ENCODE data around the gene ASCL4.
"Not testable (repeated sequence)": the region's sequence is repeated elsewhere in the genome, so short reads cannot be mapped to it uniquely, and the experiment has no call there.

ASCL4 gene

GRCh38 chr12:107774349-107775029 is at the start of gene ASCL4:
ASCL4 (plus strand) TSS chr12:107774704; CDS start chr12:107775219, 515 bp downstream.
- no peak for DNase-seq (ENCODE audit: low read depth, low spot score)

DNA sequence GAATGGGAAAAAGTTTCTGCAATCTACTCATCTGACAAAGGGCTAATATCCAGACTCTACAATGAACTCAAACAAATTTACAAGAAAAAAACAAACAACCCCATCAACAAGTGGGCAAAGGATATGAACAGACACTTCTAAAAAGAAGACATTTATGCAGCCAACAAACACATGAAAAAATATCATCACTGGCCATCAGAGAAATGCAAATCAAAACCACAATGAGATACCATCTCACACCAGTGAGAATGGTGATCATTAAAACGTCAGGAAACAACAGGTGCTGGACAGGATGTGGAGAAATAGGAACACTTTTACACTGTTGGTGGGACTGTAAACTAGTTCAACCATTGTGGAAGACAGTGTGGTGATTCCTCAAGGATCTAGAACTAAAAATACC is 47.2 kb upstream of the ASCL4 start:
- DNase-seq (ENCODE audit: low read depth, low spot score) = not testable (repeated sequence)

DNA sequence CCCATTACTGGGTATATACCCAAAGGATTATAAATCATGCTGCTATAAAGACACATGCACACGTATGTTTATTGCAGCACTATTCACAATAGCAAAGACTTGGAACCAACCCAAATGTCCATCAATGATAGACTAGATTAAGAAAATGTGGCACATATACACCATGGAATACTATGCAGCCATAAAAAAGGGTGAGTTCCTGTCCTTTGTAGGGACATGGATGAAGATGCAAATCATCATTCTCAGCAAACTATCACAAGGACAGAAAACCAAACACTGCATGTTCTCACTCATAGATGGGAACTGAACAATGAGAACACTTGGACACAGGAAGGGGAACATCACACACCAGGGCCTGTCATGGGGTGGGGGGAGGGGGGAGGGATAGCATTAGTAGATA is 46.8 kb upstream of the ASCL4 start:
- DNase-seq (ENCODE audit: low read depth, low spot score) = not testable (repeated sequence)

DNA sequence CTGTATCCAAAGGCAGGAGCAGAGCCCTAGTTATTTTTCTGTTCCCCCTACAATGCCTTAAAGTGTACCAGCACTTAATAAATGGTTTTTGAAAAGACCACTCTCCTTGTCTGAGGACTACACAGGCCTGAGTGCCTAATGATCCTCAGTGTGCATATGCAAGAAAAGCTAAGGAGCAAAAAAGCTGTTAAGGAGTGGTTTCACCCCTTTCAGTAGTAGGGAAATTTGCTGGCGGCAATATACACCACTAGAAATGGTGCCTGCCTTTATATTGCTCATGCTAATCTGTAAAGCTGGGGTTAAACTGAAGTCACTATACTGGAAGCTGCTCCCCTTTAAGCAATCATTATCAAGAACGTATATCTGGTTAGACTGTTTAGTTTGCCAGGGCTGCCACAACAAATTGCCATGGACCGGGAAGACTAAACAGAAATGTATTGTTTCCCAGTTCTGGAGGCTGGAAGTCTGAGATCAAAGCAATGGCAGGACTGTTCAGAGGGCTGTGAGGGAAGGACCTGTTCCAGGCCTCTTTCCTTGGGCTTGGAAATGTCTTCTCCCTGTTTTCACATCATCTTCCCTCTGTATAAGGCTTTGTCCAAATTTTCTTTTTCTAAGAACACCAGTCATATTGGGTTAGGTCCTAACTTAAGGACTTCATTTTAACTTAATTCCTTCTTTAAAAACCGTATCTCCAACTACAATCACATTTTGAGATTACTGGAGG is 43.7 kb upstream of the ASCL4 start:
- no peak for DNase-seq (ENCODE audit: low read depth, low spot score)

DNA sequence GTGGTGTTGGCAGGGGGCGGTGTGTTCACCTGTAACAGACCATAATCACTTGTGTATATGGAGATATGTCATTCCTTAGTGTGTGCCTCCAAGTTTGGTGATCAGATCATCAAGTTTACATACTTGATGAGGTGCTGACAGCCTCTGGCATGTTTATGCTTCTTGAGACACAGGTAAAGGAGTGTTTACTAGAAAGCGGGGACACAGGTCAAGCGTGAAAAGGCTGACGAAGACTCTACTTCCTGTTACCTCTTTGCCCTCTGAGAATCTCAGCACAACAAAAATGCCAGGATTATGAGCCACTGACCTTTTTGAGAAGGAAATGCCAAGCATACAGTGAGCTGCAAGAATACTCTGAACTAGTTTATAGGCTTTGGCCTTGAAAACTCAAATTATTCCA is 43.1 kb upstream of the ASCL4 start:
- no peak for DNase-seq (ENCODE audit: low read depth, low spot score)

DNA sequence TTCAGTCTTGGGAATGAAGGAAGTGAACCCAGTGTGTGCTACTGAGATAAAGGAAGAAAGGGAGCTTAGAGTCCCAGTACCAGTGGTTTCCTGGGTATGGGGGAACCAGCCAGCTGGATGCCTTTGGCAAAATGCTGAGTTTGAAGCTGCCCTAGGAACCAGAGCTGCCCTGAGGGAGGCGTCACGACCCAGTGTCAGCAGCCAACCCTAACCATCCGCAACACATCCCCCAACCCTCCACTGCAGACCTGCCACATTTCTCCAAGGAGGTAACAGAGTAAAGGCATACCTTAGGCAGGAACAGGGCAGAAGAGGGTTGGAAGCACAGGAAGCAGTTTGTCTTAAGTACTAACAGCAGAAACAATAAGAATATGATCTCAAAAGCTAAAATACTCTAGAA is 42.1 kb upstream of the ASCL4 start:
- no peak for DNase-seq (ENCODE audit: low read depth, low spot score)

DNA sequence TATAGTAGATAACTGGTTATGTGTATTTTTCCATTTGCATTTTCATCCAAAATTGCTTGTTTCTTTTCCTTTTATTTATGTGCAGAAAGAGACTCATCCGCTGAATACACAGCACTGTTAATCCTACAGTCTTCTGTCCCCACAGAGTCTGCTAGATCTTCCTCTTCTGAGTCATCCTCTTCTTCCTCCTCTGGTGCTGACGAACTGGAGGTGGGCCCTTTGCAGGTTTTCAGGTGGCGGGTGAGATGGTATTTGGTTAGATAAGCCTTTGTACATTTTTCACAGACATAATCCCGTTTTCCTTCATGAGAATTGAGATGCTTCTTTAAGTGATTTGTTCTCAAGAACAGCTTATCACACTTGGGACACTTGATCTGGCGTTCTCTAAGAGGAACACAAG is 40.4 kb upstream of the ASCL4 start:
- DNase-seq (ENCODE audit: low read depth, low spot score) = no peak

GRCh38 chr12:107735763-107736162 is 38.7 kb upstream of the ASCL4 start:
- no peak for DNase-seq (ENCODE audit: low read depth, low spot score)

GRCh38 chr12:107736914-107737313 is 37.6 kb upstream of the ASCL4 start:
- no peak for DNase-seq (ENCODE audit: low read depth, low spot score)

GRCh38 chr12:107748472-107748871 is 26.0 kb upstream of the ASCL4 start:
- peak; percentile 51 for DNase-seq (ENCODE audit: low read depth, low spot score)

- DNase-seq (ENCODE audit: low read depth, low spot score) = no peak
These were observed 25.4 kb upstream of the ASCL4 start for GRCh38 chr12:107749083-107749482.

- peak; percentile 85 for DNase-seq (ENCODE audit: low read depth, low spot score)
These were observed 15.1 kb upstream of the ASCL4 start for GRCh38 chr12:107759410-107759809.

DNA sequence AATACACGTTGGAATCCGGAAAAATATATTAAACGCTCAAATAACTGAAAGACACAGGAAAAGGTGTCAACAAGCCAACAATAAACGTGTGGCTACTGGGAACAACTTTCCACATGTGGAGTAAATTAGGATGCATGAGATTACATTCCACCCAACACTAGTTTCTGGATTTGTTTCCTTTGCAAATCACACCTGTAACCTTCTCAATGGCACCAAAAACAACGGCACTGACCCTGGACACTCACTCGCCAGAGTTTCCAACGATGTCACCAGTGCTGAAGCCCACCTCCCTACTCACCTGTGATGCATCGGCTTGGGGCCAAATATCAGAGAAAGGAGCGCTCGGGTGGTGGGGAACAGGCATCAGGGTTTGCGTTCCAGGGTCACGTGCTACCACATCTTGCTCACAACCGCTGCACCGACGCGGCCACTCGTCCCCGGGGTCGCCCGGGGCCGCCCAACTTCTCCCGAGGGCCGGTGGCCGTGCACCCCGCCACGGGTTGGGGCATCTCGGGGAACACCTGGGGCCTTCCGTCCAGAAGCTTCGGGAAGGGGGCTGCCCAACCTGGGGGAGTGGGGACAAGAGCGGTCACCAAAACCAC is 14.2 kb upstream of the ASCL4 start:
- DNase-seq (ENCODE audit: low read depth, low spot score) = peak; percentile 45

DNA sequence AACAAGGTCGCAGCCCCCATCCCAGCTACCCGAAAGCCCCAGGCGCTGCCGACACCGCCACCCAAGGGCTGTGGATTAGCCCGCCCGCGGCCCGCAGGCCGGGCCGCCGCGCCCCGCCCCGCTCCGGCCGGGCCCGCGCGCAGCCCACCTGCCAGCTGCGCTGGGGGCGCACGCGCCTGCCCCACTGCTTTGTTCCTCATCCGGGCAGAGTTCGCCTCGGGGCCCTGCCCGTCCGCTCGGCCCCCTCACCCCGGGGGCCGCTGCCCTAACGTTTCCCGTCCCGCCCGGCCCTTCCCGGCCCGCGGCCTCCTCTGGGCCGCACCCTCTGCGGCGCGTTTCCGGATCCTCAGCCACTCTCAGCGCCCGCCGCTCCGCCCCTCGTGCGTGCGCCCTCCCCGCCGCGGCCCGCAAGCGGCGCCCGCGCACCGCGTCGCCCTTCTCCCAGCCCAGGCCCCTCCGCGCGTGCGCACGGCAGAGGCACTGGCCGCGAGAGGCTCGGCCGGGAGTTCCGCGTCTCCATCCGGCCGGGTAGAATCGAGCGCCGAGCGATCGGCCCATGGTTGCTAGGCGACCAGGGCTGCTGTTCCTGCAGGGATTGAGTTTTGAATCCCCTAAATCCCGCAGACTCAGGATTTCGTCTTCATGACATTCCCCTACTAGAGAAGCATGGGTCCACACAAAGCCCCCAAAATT is 13.5 kb upstream of the ASCL4 start, which contains the start of gene PRDM4:
TSS of gene PRDM4 (minus strand) at position 329 of the 693 bp plus-strand sequence. CDS start 622 bp downstream, outside the sequence.
- DNase-seq (ENCODE audit: low read depth, low spot score) = peak; percentile 99

- DNase-seq (ENCODE audit: low read depth, low spot score) = no peak
These were observed 13.0 kb upstream of the ASCL4 start for GRCh38 chr12:107761502-107761904.

DNA sequence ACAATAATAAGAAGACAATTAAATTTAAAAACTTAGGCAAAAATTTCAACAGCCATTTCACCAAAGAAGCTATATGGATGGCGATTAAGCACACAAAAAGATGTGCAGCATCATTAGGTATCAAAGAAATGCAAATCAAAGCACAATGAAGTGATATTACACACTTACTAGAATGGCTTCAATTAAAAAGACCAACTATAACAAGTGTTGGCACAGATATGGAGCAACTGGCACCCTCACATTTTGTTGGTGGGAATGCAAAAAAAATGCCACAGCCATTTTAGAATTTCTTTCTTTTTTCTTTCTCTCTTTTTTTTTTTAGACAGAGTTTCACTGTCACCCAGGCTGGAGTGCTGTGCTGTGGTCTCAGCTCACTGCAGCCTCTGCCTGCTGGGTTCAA is 11.6 kb upstream of the ASCL4 start:
- DNase-seq (ENCODE audit: low read depth, low spot score) = no peak

- no peak for DNase-seq (ENCODE audit: low read depth, low spot score)
These were observed 9.9 kb upstream of the ASCL4 start for GRCh38 chr12:107764626-107765025.

DNA sequence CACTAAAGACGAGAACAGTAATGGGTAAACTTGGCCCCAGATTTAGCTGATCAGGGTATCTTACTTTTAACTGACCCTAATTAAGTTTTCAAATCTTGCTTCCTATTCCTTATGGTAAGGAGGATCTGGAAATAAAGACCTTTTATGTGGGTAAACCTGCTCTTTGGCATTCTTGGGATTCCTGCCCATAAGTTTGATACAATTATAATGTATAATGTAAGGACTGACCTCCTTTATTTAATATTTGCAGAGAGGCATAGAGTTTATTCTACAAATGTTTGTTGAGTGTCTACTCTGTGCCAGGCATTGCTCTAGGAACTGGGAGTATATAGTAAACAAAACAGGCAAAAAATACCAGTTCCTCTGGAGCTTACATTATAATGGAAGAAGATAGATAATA is 9.2 kb upstream of the ASCL4 start:
- DNase-seq (ENCODE audit: low read depth, low spot score) = no peak

DNA sequence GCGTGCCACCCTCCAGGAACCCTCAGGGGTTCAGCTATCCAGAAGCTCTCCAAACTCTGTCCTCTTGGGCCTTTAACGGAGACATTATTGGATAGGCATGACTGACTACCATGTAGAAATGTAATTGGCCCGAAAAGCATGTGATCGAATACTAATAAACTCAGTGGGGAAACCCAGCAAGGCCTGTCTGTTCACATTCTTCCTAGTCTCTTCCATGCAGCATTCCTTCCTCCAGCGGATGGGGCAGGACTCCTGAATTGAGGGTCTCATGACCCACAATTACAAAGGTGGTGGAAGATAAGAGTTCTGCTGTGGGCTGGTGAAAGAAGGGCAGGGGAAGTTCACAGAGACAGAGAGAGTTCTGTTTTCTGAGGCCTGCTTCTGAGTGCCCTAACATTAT is 7.0 kb upstream of the ASCL4 start:
- DNase-seq (ENCODE audit: low read depth, low spot score) = no peak

- peak; percentile 23 for DNase-seq (ENCODE audit: low read depth, low spot score)
These were observed 703 bp downstream of the ASCL4 start for GRCh38 chr12:107775093-107775721.

DNA sequence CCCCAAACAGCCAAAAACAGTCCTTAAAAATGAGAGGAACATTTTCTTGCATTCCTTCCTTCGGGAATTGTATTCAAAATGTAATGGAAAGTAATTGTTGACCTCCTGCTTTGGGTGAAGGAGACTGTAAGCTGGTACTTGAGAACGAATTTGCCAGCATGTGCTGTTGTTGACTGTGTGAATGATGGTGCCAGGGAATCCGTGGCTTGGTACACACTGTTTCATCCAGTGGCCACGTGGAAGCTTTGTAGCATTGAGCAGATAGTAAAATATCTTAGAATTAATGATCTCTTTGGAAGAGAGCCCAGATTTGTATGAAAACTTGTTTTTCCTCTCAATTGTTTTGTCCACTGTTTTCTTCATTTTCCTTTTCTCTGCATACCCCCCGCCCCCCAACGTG is 1.7 kb downstream of the ASCL4 start:
- DNase-seq (ENCODE audit: low read depth, low spot score) = no peak

Measured in astrocyte of the hippocampus (primary cell).